Spinal cord (tissue), 4 donors: ENCODE data around the gene BBIP1. TPM values are rescaled to one million over a fixed set of nuclear protein-coding genes. Genes with fewer than 3 reads are reported as not detected.

Experiments used
- polyA plus RNA-seq, 2 donors: library from polyadenylated mRNA; unstranded; fragments of 120-200 nt; gene quantifications; one replicate each; pipeline ENCODE4 v1.2.1, GENCODE V29; 2013; ENCODE audit not compliant: insufficient read length in 2 of 2
- total RNA-seq, 2 donors: library from RNA; depleted of rRNA in 1 of 2; stranded (reverse); fragments of 120-200 nt in 1 of 2; fragments of >200 nt in 1 of 2; gene quantifications; one replicate each; pipeline versions ENCODE4 v1.2.3 to v1.2.4, GENCODE V29; 2013 to 2014

BBIP1 gene
- total and polyA plus RNA-seq, 4 donors, result 45.7 to 78.6 (median 62.7) TPM

Other genes starting within 250 kb of the BBIP1 start
- 10 to 100 TPM; 81.8 to 96.4 TPM for gene PDCD4, start 47.3 kb downstream of the BBIP1 start, total RNA-seq
- 100 to 1,000 TPM; 112 to 123 TPM for gene PDCD4, start 47.3 kb downstream of the BBIP1 start, polyA plus RNA-seq
- gene SHOC2, start 424 bp upstream of the BBIP1 start, total RNA-seq, result 100 to 1,000 TPM in 1 of 2 donors, 10 to 100 TPM in 1; 45.2 to 123 TPM
- 10 to 100 TPM; 41.3 to 52.4 TPM for gene SHOC2, start 424 bp upstream of the BBIP1 start, polyA plus RNA-seq
- 1 to 10 TPM; 6.2 to 6.6 TPM for gene ADRA2A, start 157.8 kb upstream of the BBIP1 start, total RNA-seq
- 10 to 100 TPM; 15.7 to 16.8 TPM for gene ADRA2A, start 157.8 kb upstream of the BBIP1 start, polyA plus RNA-seq